Stimulated activated CD4-positive, alpha-beta T cell treated with anti-CD3 and anti-CD28 coated beads, TNF-alpha, amount 100 ng/mL, for 1 hour (primary cell): ENCODE results near the gene RAC3.
"Not testable (repeated sequence)": the region's sequence is repeated elsewhere in the genome, so short reads cannot be mapped to it uniquely, and the experiment has no call there.

Experiments
- DNase-seq, 3 donors: peaks; one replicate each; pipeline ENCODE4 v3.0.0-alpha.2; 2020; ENCODE audit warnings: low read depth in 3 of 3, low spot score in 1 of 3

Gene RAC3

DNA sequence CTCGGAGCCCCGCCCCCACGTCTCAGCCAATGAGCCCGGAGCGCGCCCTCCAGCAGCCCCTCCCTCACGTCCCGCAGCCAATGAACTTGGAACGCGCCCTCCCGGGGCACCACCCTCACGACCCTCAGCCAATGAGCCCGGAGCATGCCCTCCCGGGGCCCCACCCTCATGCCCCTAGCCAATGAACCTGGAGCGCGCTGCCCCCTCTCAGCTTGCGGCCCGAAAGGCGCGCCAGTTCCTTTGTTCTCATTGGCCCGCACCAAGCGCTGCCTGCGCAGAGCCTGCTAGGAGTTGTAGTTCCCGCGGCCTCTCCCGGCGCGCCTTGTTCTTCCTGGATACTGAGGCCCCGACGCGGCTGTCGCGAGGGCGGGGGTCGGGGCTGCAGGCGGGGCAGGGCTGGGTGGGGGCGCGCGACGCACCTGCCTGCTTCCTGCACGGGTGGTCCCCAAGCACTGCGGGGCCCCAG lies 8.5 kb upstream of the RAC3 start, which contains the start of gene LRRC45:
Gene LRRC45 (plus strand): TSS at position 325 of the 466 bp plus-strand sequence. CDS start 339 bp downstream, outside the sequence.
- DNase-seq: peak; percentile 99

DNA sequence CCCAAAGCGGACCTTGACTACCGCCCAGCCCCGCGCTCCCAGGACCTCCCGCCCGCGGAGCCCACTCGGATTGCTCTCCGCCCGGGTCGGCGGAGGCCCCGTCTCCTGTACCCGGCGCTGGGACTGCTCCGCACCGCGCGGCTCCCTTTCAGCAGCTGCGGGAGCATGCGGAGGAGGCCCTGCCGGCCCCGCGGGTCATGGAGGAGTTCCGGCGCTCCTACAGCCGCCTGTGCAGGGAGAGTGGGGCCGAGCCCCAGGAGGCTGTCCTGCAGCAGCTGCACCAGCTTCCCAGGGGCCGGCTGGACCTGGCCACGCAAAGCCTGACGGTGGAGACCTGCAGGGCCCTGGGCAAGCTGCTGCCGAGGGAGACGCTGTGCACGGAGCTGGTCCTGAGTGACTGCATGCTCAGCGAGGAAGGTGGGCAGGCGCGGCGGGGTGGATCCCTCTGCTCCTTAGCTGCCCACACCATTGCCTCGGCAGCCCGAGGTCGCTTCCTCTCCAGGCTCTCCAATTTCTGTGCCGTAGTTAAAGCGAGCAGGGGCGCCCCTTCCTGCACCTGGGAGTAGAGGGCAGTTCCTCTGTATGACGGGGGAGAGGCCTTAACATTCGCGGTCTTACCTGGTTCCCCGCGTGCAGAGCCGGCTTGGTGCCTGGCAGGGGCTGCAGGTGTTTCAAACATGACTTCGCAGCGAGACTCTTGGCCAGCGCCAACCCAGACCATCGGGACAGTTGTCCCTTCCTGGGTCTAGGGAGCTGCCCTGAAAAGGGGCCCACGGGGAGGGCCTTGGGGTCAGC lies 7.8 kb upstream of the RAC3 start:
- no peak for DNase-seq

DNA sequence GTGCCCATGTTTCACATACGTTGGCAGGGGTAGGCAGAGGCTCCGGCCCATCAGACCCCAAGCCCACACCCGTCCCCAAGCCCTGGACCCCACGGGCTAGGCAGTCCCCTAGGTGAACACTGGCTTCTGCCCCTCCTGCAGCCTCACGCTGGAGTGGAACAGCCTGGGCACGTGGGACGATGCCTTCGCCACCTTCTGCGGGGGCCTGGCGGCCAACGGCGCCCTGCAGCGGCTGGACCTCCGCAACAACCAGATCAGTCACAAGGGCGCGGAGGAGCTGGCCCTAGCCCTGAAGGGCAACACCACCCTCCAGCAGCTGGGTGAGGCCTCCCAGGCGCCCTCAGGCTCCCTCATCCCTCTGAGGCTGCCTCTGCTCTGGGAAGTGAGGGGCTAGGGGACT lies 6.6 kb upstream of the RAC3 start:
- no peak for DNase-seq

DNA sequence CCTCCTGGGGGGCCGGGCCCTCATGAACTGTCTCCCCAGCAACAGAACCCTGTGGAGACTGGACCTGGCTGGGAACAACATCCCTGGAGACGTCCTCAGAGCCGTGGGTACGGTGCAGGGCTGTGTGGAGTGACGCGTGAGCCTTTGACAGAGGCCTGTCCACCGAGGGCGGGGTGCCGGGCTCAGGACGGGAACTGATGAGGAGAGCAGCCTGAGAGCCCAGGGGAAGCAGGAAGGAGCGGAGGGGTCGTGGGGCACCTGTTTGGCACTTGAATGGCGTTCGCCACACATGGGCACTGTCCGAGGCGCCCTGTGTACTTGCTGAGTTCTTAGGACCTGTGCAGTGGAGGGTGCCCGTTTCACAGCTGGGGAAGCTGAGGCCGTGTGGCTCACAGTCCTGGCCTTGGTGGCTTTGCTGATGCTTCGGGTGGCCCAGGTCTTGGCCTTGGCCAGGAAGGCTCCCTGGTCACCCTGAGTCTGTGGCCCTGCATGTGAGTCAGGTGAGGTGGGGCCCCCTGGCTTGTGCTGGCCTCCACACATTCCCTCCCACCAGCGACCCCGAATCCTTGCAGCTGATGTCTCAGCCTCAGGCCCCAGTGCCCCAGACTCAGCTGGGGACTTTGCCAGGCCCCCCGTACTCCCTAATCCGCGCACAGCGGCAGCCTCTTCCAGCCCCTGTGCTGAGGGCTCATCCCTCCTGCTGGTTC lies 5.9 kb upstream of the RAC3 start:
- DNase-seq: no peak

DNA sequence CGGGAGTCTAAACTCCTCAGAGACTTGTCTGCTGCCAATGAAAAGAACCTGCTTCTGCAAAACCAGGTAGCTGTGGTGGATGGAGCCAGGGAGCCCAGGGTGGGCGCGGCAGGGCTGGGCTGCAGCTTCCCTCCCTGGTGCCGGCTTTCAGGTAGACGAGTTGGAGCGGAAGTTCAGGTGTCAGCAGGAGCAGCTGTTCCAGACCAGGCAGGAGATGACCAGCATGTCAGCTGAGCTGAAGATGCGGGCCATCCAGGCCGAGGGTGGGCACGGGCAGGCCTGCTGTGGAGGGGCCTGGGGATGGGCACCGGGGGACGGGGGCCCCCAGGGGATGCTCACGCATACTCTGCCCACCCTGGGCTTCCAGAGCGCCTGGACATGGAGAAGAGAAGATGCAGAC lies 3.2 kb upstream of the RAC3 start:
- no peak for DNase-seq

DNA sequence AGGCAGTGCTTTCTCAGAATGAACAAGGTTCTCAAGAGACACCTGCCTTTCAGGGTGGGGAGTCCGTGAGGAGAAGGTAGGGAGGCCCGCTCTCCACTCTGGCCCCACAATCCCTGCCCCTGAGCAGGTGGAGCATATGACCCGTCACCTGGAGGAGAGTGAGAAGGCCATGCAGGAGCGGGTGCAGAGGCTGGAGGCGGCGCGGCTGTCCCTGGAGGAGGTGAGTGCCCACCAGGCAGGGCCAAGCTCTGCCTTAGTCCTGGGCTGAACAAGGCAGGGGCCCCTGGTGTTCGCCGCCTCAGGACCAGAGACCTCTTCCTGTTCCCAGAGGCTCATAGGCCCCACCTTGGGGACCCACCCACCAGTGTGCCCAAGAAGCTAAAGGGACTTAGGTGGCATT lies 2.5 kb upstream of the RAC3 start:
- DNase-seq: no peak

DNA sequence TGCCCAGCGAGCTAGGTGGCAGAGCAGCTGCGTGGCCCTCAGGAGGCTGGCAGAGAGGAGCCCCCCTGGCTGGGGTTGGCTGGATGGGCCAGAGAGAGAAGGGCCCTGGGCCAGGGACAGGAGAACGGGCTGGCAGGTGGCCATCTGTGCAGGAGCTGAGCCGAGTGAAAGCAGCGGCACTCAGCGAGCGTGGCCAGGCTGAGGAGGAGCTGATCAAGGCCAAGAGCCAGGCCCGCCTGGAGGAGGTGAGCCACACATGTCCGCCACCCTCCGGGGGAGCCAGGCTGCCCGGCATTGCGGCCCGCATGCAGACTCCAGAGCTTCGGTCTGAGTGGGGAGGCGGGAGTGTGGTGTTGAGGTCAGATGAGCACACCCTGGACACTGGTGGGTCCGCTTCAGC lies 2.1 kb upstream of the RAC3 start:
- DNase-seq: no peak

DNA sequence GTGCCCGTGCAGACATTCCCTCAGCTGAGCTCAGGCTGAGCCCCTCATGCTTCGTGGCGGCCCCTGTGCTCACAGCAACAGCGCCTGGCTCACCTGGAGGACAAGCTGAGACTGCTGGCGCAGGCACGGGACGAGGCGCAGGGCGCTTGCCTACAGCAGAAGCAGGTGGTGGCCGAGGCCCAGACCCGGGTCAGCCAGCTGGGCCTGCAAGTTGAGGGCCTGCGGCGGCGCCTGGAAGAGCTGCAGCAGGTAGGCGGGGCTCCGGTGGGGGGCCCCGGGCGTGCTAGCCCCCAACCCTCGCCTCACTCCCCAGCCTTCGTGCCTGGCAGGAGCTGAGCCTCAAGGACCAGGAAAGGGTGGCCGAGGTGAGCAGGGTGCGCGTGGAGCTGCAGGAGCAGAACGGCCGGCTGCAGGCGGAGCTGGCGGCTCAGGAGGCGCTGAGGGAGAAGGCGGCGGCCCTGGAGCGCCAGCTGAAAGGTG lies 1.4 kb upstream of the RAC3 start:
- DNase-seq: no peak

DNA sequence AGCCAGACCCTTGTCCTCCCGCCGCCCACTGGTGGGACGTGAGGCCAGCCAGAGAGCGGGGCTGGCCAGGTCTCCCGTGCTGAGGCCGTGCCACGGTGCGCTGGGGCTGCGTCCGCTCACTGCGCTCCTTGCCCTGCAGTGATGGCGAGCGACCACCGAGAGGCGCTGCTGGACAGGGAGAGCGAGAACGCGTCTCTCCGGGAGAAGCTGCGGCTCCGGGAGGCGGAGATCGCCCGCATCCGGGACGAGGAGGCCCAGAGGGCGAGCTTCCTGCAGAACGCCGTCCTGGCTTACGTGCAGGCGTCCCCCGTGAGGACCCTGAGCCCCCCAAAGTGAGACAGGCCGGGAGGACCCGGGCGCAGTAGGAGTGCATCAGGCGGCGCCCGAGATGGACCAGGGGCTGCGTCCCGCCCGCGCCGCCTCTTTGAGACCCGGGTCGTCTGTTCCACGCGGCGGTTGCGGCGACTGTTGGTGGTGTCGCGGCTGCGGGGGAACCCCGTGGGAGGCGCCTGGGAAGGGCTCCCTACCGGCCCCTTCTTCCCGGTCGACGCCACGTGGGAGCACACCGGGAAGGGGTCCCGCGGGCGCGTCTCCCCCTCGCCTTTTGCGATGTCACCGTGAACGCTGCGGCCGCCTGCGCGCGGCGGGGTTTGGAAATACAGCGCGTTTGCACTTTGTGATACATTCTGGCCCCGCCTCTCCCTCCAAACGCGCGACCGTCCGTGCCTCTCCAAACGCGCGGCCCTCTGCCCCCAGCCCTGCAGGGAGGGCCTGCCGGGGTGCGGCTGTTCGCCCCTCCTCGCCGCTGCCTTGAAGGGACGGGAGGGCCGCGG lies 792 bp upstream of the RAC3 start:
- peak; percentile 67 to 71 (median 70) for DNase-seq

DNA sequence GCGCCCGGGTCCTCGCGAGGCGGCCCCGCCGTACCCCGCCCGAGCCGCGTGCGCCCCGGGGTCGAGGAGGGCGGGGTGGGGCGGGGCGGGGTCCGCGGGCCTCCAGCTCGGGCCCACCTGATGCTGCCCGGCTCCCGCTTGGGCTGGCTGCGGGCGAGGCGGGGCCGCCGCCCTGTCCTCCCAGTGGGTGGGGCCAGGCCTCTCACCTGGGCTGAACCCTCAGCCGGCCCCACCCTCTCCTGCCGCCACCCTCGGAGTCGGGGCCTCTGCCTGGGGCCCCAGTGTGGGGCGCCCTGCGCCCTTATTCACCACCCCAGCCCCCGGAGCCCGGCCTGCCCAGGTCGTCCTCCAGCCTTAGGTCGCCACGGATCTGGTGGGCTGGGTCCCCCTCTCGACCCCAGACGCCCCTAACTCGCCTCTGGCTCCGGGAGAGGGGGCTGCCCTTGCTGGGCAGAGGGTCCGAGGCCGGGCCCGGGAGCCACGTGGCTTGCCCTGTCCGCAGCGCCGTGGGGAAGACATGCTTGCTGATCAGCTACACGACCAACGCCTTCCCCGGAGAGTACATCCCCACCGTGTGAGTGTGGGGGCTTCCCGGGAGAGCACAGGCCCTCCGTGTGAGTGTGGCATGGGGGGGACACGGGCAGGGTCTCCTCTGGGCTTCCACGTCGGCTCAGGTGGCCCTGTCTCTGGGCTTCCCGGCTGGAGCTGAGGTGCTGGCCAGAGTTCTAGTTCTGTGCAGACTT lies 578 bp downstream of the RAC3 start:
- DNase-seq: no peak

DNA sequence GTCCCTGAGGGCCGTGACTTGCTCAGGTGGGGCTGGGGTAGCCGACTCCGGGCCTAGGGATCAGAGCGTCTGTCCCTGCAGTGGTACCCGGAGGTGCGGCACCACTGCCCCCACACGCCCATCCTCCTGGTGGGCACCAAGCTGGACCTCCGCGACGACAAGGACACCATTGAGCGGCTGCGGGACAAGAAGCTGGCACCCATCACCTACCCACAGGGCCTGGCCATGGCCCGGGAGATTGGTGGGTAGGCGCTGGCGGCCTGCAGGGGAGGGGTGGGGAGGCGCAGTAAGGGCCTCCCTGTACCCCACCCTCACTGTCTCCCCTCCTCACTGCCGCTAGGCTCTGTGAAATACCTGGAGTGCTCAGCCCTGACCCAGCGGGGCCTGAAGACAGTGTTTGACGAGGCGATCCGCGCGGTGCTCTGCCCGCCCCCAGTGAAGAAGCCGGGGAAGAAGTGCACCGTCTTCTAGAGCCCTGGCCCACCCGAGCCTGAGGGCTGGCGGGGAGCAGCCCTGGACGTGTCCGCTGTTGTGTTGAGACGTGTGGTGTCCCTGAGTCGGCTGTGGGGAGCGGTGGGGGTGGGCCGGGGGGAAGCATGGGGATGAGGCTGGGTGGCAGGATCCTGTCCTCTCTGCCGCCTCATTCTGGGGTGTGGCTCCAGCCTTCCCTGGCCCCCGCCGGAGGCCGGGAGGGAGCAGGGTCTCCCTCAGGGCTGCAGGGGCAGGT lies 2.0 kb downstream of the RAC3 start:
- no peak for DNase-seq

DNA sequence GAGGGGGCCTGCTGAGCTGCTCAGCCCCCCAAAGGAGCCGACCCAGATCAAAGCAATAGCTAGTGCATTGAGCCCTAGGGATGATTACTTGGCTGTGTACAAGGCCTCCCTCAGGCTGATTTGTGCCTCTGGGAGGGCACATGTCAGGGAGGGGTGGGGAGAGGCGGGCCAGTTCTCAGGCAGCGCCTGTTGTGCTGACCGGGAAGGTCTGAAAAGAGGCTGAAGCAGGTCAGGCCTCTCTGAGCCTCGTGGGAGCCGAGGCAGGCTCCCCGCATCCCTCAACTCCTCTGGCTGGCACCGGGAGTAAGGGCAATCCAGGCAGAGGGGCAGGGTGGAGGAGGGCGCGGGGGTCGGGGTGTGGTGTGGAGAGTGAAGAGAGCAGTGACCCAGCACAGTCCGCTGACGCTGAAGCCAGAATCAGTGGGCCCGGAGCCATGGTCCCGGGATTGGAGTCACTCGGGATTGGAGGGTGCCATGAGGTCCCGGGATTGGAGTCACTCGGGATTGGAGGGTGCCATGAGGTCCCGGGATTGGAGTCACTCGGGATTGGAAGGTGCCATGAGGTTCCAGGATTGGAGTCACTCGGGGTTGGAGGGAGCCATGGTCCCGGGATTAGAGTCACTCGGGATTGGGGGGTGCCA lies 3.0 kb downstream of the RAC3 start:
- no peak for DNase-seq

DNA sequence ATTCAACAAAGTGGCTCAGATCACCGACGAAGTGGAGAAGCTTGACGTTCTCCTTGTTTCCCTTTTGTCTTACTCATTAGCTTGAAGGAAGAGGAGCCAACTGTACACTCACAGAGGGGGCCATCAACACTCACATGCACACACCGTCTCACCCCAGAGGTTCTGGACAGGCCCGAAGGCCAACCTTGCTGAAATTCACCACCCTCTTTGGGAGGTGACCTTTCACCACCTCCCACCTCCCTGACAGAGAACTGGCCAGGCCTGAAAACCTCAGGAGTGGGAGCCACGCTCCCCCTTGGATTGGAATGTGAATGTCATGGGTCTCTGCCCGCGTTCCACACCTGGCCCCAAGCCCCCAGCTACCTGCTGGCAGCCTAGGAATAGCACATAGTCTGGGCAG lies 4.0 kb downstream of the RAC3 start:
- DNase-seq: no peak

DNA sequence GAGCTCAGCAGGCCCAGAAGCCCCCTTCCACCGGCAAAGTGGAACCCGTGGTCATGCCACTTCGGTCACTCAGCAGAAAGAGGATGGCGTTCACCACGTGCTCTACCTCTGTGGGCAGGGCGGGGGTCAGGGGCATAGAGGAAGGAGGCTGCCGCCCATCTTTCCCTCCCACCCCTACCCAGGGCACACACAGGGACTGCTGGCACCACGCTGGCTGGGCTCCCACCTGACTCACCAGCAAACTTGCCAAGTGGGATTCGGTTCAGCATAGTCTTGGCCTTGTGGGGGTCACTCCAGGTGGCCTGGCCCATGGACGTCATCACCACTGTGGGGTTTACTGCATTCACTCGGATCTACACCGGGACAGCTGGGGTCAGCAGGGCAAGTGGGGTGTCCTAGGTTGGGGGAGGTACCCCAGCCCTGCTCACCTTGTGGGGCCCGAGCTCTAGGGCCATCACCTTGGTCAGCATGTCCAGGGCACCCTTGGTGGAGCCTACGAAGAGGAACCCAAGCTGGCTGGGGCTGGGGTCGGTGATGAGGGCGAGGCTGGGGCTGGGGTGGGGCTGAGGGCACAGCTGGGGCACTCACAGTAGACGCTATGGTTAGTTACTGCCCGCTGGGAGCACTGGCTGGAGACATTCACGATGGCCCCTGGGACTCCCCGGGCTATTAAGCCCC lies 4.6 kb downstream of the RAC3 start:
- no peak for DNase-seq

DNA sequence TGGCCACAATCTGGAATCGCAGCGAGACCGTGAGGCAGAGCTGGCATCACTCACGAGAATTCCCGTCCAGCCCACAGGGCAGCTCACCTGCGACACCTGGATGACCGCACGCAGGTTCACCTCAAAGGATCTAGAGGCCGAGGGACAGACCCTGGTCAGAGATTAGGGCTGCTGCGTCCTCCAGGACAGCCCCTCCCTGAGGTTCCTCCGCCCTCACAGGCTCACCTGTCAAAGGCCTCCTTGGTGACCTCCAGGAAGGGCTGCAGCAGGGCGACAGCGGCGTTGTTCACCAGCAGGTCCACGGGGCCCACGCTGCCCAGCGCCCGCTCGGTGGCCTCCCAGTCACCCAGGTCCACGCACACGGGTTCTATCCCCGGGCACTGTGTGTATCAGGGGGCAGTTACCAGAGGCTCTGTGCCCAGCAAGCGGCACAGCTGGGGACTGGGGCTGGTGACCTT lies 5.2 kb downstream of the RAC3 start:
- no peak for DNase-seq

DNA sequence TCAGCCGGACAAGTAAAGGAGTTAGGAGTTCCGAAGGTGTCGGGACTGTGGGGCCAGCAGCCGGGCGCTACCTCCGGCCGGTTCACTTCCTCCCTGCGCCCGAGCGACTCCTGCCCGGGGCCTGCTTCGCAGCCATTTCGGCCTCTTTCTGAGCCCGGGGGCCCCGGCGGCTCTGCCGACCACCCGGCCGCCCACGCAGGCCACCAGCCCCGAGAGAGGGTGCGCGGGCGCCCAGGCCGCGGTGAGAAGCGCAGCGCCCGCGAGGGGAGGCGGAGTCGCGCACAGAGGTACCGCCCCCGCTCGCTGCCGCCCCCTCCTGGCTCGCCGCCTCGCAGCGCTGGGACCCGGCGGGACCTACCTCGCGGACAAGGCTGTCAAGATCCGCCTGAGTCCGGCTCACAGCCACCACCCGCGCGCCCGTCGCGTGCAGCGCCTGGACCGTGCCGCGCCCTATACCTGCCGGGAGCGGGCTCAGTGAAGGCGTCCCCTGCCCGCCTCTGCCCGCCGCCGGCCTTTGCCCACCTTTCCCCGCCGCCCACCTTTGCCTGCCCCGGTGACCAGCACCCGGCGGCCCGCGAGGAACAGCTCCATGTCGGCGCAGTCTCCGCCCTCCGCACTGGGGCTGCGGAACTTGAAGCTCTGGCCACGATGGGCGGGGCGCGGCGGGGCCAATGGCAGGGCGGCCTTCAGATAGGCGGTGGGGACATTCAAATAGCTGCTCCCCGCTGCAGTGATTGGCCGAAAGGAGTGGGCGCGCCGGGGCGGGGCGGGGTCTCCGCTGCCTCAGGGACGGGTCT lies 5.8 kb downstream of the RAC3 start, which contains the start of gene DCXR:
Gene DCXR (minus strand): TSS at position 606 of the 797 bp plus-strand sequence. CDS start 15 bp downstream, at position 591.
- DNase-seq: peak; percentile 82 to 88 (median 85)

DNA sequence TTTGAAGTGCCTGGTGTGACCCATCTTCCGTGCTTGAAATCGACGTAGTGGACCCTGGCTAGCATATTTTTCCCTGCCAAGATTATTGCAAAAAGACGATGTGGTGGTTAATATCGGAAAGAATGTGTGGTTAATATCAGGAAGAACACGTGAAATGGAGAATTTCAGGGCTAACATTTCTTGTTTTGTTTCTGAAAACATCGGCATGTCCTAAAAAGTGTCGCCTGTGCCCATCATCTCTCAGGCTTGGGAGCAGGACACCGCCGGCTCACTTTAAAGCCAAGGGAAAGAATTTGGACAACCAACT lies 6.4 kb downstream of the RAC3 start:
- no peak for DNase-seq

DNA sequence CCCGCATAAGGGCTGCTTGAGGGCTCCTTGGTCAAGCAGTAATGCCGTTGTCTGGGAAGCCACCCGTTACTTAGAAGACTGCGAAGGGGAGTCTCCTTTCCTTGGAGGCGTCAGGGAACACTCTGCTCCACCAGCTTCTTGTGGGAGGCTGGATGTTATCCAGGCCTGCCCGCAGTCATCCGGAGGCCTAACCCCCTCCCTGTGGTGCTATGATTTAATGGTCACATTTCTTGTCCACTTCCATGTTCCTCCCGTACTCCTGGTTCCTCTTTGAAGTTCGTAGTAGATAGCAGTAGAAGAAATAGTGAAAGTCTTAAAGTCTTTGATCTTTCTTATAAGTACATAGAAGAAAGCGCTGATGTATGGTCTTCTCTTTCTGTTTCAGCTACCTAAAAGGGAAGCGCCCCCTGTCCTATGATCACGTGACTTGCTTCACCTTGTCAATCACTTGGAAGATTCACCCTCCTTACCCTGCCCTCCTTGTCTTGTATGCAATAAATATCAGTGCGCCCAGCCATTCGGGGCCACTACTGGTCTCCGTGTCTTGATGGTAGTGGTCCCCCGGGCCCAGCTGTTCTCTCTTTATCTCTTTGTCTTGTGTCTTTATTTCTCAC lies 7.4 kb downstream of the RAC3 start:
- not testable (repeated sequence) for DNase-seq
